ENCODE measurements around the gene PPP1R7. TPM values are rescaled to one million over a fixed set of nuclear protein-coding genes. Genes with fewer than 3 reads are reported as not detected.
"Not testable (repeated sequence)": the region's sequence is repeated elsewhere in the genome, so short reads cannot be mapped to it uniquely, and the experiment has no call there.

Gene PPP1R7
- polyA plus RNA-seq, 10 donors: 62.8 to 85.5 (median 79.6) TPM

DNA sequence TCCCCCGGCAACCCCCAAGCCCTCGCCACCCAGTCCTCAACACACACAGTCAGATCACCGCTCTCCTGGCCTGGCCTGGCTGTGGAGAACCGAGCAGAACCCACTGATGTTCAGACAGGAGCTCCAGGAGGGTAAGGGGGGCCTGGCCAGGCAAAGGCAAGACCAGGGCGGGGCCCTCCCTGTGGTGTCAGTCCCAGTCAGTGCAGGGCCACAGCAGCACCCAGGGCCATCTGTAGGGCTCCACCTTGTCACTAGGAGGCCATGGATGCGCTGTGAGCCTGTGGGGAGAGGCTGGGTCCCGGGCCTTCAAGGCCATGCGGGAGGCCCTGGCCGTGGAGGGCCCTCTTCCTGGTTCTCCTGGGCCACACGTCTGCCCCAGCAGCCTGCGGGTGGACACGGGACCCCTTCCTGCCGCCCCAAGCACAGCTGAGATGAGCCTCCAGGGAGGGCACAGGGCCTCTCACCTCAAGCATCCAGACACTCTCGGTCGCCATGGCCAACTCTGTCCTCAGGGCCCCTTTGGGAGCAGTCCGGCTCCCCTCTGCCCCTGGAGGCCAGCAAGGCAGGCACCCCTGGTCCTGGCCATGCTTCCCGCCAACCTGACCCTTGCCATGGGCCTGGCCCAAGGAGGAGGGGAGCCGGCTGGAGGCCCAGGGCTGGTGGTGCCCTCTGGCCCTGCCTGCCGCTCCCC, 40.2 kb downstream of the PPP1R7 start:
- DNase-seq: no peak

DNA sequence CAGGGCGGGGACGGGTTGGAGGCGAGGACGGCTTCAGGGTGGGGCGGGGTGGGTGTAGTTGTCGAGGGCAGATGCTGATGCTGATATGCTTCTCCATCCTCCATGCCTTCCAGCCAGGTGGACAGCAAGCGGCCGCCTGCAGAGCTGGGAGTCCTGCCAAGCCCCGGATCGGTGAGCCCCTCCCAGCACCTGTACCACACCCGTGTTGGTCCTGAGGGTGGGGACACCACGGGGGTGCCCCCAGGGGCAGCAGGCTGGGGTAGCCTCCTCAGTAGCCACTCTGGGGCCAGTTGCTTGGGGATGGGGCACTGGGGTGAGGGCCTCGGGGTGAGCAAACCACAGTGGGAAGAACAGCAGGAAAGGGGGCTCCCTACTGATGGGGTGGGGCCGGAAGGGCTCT, 40.8 kb downstream of the PPP1R7 start:
- DNase-seq: no peak

DNA sequence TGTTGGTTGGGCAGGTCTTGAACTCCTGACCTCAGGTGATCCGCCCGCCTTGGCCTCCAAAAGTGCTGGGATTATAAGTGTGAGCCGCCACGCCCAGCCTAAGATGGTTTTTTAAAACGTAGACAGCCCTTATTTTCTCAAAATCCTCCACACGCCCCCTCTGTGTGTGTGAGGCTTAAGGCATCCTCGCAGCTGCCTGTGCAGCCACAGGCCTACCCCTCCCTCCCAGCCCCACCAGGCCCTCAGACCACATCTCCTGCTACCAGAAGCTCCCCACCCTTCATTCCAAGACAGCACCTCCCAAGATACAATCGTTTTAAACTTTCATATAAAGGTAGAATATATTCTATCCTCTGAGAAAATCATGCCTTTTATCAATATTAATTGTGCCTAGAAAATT, 43.0 kb downstream of the PPP1R7 start:
- DNase-seq: no peak

DNA sequence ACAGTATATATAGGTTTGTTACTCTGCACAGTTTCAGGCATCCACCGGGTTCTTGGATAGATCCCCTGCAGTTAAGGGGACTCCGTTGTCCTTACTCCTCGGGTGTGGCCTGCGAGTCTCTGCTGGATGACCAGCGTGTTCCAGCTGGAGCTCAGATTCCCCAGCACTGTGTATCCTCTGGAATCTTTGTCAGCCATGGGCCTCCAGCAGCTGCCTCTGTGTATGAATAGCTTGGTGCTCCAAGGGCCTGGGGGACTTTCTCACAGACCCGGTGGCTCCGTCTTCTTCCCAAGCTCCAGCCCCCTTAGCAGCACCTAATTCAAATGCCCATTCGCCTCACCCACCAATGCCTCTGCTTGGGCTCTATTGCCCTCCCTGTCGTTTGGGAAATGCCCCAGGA, 44.5 kb downstream of the PPP1R7 start:
- DNase-seq: no peak

DNA sequence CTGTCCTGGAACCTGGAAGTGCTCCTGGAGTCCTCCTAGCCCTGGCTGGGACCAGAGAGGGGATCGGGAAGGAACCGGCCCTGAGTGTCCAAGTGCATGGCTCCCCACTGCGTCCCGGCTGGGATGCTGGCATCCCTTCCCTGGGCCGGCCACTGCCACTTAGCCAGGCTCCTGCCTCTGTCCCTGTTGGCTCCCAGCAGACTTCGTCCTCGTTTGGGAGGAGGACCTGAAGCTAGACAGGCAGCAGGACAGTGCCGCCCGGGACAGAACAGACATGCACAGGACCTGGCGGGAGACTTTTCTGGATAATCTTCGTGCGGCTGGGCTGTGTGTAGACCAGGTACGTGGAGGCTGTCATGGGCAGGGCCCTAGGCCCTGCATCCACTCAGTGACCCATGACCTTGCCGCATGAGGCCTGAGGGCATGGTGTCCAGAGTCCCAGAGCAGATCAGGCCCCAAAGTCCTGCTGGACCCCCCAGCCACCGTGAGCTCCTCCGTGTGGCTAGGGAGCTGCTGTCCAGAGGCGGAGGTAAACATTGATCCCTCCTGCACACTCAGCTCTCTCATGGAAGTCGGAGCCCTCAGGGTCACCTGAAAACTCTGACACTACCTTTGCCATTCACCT, 45.4 kb downstream of the PPP1R7 start:
- no peak for DNase-seq

DNA sequence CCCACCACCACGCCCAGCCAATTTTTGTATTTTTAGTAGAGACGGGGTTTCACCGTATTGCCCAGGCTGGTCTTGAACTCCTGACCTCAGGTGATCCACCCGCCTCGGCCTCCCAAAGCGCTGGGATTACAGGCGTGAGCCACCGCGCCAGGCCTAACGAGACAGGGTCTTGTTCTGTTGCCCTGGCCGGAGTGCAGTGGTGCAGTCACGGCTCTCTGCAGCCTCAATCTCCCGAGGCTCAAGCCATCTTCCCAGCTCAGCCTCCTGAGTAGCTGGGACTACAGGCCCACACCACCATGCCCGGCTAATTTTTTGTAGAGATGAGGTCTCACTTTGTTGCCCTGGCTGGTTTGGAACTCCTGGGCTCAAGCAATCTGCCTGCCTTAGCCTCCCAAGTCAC, 47.0 kb downstream of the PPP1R7 start:
- DNase-seq: not testable (repeated sequence)

DNA sequence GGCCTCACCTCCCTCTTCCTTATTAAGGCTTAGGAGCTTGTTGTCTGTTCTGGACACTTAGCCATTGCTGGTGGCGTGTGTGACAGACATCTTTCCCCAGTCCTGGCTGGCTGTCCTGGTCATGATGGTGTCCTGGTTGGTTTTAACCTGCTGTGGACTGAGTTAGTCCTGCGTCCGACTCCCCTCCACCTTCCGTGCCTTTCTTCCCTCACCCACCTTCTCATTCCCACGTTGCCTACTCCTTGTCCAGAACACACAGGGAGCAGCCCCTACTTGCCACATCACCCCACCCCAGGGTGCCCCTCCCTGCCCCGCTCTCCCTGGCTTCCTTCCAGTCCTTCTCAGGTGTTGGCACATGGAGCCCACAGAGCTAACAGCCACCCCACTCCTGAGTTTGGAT, 47.7 kb downstream of the PPP1R7 start:
- no peak for DNase-seq

DNA sequence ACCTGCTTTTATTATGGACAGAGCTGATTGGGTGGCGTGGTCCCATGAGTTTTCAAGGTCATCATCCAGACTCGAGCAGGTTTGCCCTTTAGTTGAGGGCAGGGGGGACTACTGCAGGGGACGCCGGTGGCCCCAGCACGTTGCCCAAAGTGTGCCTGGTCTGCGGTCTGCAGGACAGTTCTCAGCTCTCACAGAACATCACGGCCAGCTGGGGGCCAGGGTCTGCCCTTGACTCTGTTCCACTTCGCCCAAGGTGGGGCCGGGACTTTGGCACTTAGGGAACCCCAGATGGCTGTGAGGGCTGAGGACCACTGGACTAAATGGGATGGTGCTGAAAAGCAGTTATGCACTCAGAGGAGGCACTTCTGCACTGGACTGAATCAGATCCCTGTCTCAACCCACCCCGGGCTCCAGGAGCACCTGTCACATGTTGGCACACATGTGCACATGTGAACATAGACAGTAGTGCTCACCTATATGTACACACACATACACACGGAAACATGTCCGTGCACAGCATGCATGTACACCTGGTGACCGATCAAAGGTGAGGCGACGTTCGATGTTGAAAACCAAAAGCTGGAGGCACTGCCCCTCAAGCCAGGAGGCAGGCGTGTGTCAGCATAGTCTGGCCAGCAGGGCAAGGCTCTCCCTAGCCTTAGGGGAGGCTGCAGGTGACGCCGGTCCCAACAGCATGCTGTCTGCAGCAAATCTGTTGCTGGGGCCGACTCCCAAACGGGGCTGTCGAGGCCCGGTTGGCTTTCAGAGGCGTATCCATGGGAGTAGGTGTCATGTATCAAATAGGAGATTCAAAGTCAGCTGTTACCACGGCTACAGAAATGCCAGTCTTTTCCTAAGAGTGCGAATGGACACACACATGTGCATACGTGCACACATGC, 48.4 kb downstream of the PPP1R7 start:
- DNase-seq: no peak

DNA sequence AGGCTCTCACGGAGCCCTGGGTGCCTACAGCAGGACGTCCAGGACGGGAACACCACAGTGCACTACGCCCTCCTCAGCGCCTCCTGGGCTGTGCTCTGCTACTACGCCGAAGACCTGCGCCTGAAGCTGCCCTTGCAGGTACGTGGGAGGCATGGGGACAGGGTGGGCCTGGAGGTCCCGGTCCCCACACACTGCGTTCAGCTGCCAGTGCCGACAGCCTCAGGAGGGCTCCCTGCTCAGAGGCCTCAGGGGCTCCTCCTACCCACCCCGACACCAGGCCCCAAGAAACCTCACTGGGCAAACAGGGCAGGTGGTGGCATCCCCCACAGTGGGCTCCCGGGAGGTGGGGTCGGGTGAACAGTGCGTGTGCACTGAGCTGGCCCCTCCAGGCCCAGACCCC, 49.0 kb downstream of the PPP1R7 start:
- no peak for DNase-seq

DNA sequence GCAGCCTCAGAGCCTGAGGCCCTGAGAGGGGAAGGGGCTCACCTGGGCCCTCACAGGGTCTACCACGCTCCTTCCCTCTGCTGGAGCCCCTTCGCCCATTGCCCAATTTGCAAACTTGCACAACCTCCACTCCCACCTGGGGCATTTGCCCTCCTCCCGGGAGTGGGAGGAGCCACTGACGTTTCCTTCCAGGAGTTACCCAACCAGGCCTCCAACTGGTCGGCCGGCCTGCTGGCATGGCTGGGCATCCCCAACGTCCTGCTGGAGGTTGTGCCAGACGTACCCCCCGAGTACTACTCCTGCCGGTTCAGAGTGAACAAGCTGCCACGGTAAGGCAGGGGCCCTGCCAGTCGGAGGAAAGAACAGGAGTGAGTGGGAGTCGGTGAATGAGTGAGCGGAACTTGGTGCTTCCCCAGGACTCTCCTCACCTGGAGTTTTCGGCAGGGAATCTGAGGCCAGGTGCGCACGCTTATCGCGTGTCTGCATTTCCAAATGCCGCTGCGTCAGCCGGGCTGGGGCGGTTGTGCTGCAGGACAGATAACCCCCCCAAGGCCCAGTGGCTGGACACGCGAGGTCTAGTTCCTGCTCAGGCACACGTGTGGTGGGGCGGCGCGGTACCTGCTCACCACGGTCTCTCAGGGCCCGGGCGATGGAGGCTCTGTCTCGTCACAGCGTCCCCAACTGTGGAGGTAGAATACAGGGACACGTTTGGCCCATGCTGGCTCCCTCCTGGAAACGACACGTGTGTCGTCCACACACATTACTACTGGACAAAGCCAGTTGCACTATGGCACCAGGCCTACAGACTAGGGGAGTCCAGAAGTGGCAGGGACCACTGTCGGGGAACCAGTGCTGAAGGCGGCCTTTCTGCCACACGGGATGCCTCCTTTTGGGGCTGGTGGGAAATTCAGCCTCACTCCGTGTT, 49.9 kb downstream of the PPP1R7 start:
- no peak for DNase-seq

DNA sequence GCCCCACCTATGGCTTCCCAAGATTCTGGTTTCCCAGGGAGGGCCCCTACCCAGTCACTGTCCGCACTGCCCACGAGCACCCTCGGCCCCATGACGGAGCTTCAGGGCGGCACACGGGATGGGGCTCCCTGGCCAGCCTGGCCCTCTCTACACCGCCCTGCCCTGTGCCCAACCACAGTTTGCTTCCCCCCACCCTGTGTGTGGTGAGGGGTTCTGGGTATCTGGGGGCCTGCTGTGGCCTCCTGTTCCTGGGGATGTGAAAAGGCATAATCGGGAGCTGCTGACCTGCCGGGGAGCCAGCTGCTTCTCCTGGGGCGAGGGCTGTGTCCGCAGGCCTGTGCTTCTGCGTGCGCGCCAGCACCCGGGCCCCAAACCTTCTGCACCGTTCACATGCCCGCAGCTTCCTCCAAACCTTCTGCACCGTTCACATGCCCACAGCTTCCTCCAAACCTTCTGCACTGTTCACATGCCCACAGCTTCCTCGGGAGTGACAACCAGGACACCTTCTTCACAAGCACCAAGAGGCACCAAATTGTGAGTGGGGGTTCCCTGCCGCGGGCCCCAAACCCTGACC, 50.6 kb downstream of the PPP1R7 start:
- no peak for DNase-seq

DNA sequence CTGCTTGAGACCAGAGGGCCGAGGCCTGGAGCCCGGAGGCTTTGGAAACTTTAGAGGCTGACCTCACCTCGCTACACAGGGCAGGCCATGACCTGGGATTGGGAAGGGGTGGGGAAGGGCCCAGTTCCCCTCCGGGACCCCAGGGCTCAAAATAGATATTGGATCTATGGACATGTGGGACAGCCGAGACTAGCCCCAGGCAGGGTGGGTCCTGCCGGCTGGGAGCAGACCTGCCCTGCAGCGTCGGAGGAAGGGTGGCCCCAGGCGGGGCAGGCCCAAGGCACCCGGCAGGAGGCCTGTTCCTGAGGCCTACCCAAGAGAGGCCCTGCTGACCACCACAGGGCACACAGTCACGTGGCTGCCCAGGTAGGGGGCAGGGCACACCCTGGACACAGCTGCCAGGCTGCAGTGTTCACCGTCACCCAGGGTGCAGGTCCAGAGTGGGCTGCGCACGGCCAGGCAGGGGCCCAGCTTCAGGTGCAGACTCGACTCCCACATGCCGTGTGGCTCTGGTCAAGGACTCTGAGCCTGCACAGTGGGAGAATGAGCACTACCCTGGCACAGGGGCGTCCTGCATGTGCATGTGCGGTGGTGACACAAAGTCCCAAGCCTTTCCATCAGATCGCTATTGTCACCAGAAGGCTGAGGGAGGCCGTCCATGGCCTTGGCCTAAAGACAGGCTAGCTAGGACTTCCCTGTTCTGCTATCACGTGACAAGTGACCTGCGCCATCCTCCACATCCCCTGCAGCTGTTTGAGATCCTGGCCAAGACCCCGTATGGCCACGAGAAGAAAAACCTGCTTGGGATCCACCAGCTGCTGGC, 51.4 kb downstream of the PPP1R7 start:
- no peak for DNase-seq

DNA sequence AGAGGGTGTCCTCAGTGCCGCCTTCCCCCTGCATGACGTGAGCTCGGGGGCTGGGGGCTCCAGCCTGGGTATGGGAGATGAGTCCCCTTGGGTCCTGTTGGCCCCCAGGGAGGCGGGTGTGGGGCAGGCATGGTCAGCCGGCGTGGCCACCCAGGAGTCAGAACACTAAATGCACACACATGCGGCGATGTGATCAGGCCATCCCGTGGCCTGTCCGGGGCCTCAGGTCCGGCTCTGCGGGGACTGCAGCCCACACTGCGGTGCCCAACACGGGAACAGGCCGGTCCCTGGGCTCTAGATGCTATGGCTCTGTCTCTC, 52.0 kb downstream of the PPP1R7 start:
- DNase-seq: no peak

DNA sequence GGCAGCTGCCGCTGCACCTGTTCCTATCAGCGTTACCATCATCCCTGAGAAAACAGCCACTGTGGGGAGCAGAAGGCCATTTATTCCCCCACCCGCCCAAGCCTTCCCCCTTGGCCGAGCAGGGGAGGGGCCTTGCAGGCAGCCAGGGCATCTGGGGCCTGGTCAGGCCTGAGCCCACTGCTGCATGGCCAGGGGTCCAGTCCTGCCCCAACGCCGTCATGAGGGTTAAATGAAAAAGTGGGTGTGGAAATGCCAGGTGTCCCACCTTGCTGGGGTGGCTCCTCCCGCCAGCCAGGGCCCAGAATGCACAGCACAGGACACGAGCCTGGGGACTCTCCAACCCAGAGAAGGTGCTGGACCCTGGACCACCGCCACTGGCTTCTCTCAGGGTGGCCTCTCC, 52.4 kb downstream of the PPP1R7 start:
- DNase-seq: no peak

DNA sequence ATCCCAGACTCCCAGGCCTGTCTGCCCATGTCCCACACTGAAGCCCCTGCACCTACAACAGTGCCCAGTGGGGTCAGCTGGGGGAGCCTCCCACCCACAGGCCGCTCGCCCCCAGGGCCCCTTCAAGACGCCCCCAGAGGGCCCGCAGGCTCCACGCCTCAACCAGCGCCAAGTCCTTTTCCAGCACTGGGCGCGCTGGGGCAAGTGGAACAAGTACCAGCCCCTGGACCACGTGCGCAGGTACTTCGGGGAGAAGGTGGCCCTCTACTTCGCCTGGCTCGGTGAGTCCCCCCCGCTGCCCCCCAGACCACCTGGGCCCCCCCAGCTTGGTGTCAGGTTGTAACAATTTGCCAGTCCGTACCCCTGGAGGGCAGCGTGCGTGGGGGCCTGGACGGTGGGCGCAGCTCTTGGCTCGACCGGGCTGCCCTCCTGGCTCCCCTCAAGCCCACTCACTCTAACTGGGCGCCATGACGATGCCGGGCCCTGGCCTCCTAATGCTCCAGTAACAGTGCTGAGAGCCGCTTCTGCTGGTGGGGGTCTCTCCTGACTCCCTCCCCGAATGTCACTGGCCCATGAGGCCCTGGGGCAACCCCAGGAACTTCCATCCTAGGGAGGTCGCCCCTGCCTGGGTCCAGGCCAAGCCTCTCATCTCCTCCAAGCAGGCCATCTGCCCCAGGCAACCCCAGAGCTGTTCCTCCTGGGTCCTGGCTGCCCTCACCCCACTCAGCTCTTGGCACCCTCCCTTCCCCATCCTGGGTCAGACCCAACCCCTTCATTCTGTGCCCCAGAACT, 53.1 kb downstream of the PPP1R7 start:
- no peak for DNase-seq

DNA sequence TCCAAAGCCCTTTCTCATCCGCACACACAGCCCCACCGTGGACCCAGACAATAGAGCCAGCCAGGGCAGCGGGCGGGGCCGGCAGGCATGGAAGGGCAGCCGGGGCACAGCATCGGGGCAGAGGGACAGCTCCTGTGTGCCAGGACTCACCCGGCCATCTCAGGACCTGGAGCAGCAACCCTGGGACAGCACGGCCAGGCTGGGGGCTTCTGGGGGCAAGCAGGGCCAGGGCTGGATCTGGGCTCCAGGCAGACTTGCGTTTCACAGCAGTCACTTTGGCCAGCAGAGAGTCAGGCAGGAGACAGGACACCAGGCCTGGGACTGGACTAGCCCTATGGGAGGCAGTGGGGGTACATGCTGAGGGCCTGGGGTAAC, 53.7 kb downstream of the PPP1R7 start:
- no peak for DNase-seq

DNA sequence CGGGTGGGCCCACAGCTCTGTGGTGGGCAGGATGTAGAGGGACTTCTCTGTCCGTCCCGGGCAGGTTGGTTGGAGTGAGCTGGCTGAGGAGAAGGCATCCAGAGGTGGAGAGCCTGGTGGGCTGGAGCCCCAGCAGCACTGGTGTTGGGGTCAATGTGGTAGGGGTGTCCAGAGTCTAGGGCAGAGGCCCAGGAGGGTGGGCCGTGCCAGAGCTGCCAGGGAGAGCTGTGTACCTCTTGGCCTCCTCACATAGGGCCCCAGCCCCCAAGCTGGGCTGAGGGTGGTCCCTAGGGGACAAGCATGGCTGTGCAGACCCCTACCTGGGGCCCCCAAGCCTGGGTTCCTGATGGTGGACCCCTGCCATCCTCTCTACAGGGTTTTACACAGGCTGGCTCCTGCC, 54.2 kb downstream of the PPP1R7 start:
- no peak for DNase-seq

DNA sequence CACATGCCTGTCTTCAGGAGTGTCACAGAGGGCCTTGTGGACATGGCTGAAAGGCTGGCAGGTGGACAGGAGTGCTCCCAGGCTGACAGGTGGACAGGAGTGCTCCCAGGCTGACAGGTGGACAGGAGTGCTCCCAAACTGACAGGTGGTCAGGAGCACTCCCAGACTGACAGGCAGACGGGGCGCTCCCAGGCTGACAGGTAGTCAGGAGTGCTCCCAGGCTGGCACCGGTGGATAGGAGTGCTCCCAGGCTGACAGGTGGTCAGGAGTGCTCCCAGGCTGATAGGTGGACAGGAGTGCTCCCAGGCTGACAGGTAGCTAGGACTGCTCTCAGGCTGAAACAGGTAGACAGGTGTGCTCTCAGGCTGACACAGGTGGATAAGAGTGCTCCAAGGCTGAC, 54.8 kb downstream of the PPP1R7 start:
- DNase-seq: no peak

DNA sequence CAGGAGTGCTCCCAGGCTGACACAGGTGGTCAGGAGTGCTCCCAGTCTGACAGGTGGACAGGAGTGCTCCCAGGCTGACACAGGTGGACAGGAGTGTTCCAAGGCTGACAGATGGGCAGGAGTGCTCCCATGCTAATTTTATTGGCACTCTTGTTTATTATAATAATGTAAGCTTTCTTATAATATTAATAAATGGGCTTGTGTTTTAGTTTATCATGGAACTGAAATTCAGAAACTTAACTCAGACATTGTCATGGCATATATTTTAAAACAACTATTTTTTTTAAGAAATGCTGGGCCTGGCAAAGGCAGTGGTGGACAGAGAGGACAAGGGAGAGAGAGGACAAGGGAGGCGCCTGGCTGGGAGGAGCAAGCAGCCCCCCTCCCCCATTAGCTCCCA, 56.9 kb downstream of the PPP1R7 start:
- no peak for DNase-seq

DNA sequence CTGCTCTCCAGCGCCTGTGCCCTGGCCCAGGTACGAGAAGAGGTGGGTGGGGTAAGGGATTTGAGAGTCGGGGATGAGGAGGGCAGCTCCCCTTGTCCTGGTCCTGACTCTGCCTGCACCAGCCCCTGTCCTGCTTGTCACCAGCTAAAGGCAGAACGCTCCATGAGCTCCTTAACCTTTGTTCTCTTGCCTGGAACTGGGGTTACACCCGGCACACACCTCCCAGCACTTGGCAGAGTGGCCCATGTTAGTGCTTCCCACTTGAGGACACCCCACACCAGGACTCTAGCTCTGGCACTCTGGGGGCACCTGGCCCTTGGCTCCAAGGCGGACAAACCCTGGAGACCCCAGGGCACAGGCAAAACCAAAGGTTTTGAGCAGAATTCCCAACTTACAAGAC, 57.4 kb downstream of the PPP1R7 start:
- DNase-seq: no peak

All from muscle of back (tissue), 11 donors.